GM12878 (cell line): ENCODE results near the gene CSNK1G2. TPM values are rescaled to one million over a fixed set of nuclear protein-coding genes. Genes with fewer than 3 reads are reported as not detected.

ENCODE experiments used
- ATAC-seq: fragments of 200-7000 bp; cut with Tn5 transposase; 3 replicates; pipeline ENCODE4 v1.9.1; 2020; ENCODE audit warnings: mild to moderate bottlenecking, moderate library complexity
- BruUV-seq: library from RNA; stranded (reverse); fragments of 400-500 nt; replicated peaks from 2 replicates; lab custom pipeline; 2021; lab: Mats Ljungman, UMichigan
- CTCF ChIA-PET: fragments of 300-600 bp; sonication (Branson Sonifier 250); formaldehyde crosslinking; extraction: SDS; loops from one replicate; lab custom pipeline; 2021; ENCODE audit warnings: inconsistent platforms; lab: Yijun Ruan, JAX
- POLR2A ChIA-PET: fragments of 350-600 bp; formaldehyde crosslinking; extraction: SDS; loops from one replicate; lab custom pipeline; 2021; ENCODE audit warnings: inconsistent platforms; lab: Charles Lee
- RAD21 ChIA-PET: fragments of 300-600 bp; sonication (Branson Sonifier 250); formaldehyde crosslinking; loops from one replicate; lab custom pipeline; 2023; ENCODE audit warnings: antibody characterized with exemption; ENCODE audit not compliant: unreplicated experiment; lab: Charles Lee
- SMC1A ChIA-PET: fragments of 300-600 bp; sonication (Branson Sonifier 250); formaldehyde crosslinking; loops from one replicate; lab custom pipeline; 2023; ENCODE audit not compliant: unreplicated experiment, uncharacterized antibody; lab: Charles Lee
- DNase-seq: peaks from one replicate; pipeline ENCODE4 v3.0.0-alpha.2; 2011; ENCODE audit warnings: low read depth, low spot score
- FAIRE-seq: peaks from 3 replicates; lab custom pipeline; 2011; peaks lifted over from hg19 to GRCh38; lab: Jason Lieb, UNC
- H2AFZ ChIP-seq: 2 replicates; pipeline ENCODE4 v1.6.0; 2011; ENCODE audit warnings: low read depth, low read length, control low read depth; ENCODE audit not compliant: control insufficient read depth
- H3K27ac ChIP-seq: 2 replicates; pipeline ENCODE4 v1.5.1; 2011; ENCODE audit warnings: control low read depth; ENCODE audit not compliant: control insufficient read depth, insufficient read depth
- H3K27me3 ChIP-seq, 2 experiments: replicated peaks in 1 of 2; 2 replicates each; pipeline versions ENCODE4 v1.6.0 to v1.6.1; 2011; ENCODE audit warnings: low read length in 1 of 2; ENCODE audit not compliant: control insufficient read depth in 2 of 2, insufficient read depth in 2 of 2
- H3K36me3 ChIP-seq, 2 experiments: 2 replicates each; pipeline ENCODE4 v1.5.1; 2011; ENCODE audit warnings: low read length in 1 of 2; ENCODE audit not compliant: control insufficient read depth in 2 of 2, insufficient read depth in 2 of 2
- H3K4me1 ChIP-seq: 2 replicates; pipeline ENCODE4 v1.6.1; 2011; ENCODE audit warnings: mild to moderate bottlenecking, low read length, moderate library complexity, mixed read lengths; ENCODE audit not compliant: control insufficient read depth, insufficient read depth
- H3K4me2 ChIP-seq: 2 replicates; pipeline ENCODE4 v1.6.0; 2011; ENCODE audit warnings: control low read depth; ENCODE audit not compliant: control insufficient read depth, insufficient read depth
- H3K4me3 ChIP-seq: fragments of 200-600 bp; sonication (generic); 2 replicates; pipeline ENCODE4 v1.5.1; 2016
- H3K79me2 ChIP-seq: 2 replicates; pipeline ENCODE4 v1.6.0; 2011; ENCODE audit warnings: low read length; ENCODE audit not compliant: control insufficient read depth, insufficient read depth
- H3K9ac ChIP-seq: 2 replicates; pipeline ENCODE4 v1.8.0; 2011; ENCODE audit warnings: low read length, control low read depth, mixed read lengths; ENCODE audit not compliant: control insufficient read depth, insufficient read depth
- H3K9me3 ChIP-seq: replicated peaks from 3 replicates; pipeline ENCODE4 v1.5.1; 2011; ENCODE audit warnings: mild to moderate bottlenecking, low read length; ENCODE audit not compliant: control insufficient read depth, insufficient read depth
- H4K20me1 ChIP-seq: 2 replicates; pipeline ENCODE4 v1.6.0; 2011; ENCODE audit not compliant: control insufficient read depth, insufficient read depth
- EP300 ChIP-seq, 2 experiments: fragments of 150-350 bp in 1 of 2; IDR thresholded peaks; 2 replicates each; pipeline ENCODE4 v1.6.1; 2011 to 2012; ENCODE audit warnings: low read depth in 2 of 2, low read length in 2 of 2, borderline replicate concordance in 1 of 2, improper control_type of control experiment in 1 of 2, inconsistent platforms in 1 of 2; ENCODE audit not compliant: control insufficient read depth in 1 of 2
- EZH2 ChIP-seq: IDR thresholded peaks from 2 replicates; pipeline ENCODE4 v1.6.1; 2012; ENCODE audit warnings: low read depth, mild to moderate bottlenecking, control low read depth, inconsistent platforms, low read length, borderline replicate concordance; ENCODE audit not compliant: control insufficient read depth
- FOXK2 ChIP-seq: fragments of 450-650 bp; IDR thresholded peaks from 2 replicates; pipeline ENCODE4 v1.6.1; 2017; ENCODE audit warnings: mild to moderate bottlenecking, moderate library complexity
- IRF4 ChIP-seq: IDR thresholded peaks from 2 replicates; pipeline ENCODE4 v1.6.1; 2011; ENCODE audit warnings: low read depth, low read length
- MTA3 ChIP-seq: IDR thresholded peaks from 2 replicates; pipeline ENCODE4 v1.6.1; 2012; ENCODE audit warnings: low read length, inconsistent platforms, borderline replicate concordance
- MYC ChIP-seq: IDR thresholded peaks from 2 replicates; pipeline ENCODE4 v1.6.1; 2011; ENCODE audit warnings: mild to moderate bottlenecking, low read length, moderate library complexity, inconsistent platforms; ENCODE audit not compliant: insufficient read depth, insufficient replicate concordance, insufficient read length, severe bottlenecking
- NR2C2 ChIP-seq: IDR thresholded peaks from 2 replicates; pipeline ENCODE4 v1.6.1; 2011; ENCODE audit warnings: borderline replicate concordance, low read depth; ENCODE audit not compliant: control insufficient read depth, insufficient read length
- POLR2A ChIP-seq: IDR thresholded peaks from 2 replicates; pipeline ENCODE4 v1.6.1; 2011; ENCODE audit warnings: low read depth, mild to moderate bottlenecking, low read length
- RAD51 ChIP-seq: fragments of 450-650 bp; IDR thresholded peaks from 2 replicates; pipeline ENCODE4 v1.6.1; 2016; ENCODE audit warnings: moderate library complexity, mild to moderate bottlenecking, inconsistent platforms
- RCOR1 ChIP-seq: conservative IDR thresholded peaks from 2 replicates; pipeline ENCODE4 v1.6.1; 2012; ENCODE audit warnings: low read depth, low read length, improper control_type of control experiment
- RFX5 ChIP-seq: IDR thresholded peaks from 2 replicates; pipeline ENCODE4 v1.6.1; 2011; ENCODE audit warnings: low read depth, low read length, improper control_type of control experiment
- SRF ChIP-seq, 2 experiments: IDR thresholded peaks; 2 replicates each; pipeline ENCODE4 v1.6.1; 2011; ENCODE audit warnings: low read depth in 2 of 2, low read length in 2 of 2, mild to moderate bottlenecking in 1 of 2, moderate library complexity in 1 of 2
- SUPT20H ChIP-seq: IDR thresholded peaks from 2 replicates; pipeline ENCODE4 v1.6.1; 2011; ENCODE audit warnings: low read depth, mild to moderate bottlenecking, low read length, moderate library complexity, borderline replicate concordance; ENCODE audit not compliant: control insufficient read depth
- WRNIP1 ChIP-seq: IDR thresholded peaks from 2 replicates; pipeline ENCODE4 v1.6.1; 2011; ENCODE audit warnings: low read depth, low read length, improper control_type of control experiment, borderline replicate concordance
- ZBED1 ChIP-seq: IDR thresholded peaks from 2 replicates; pipeline ENCODE4 v1.6.1; 2016; ENCODE audit warnings: borderline replicate concordance
- ZNF592 ChIP-seq: fragments of 450-650 bp; IDR thresholded peaks from 2 replicates; pipeline ENCODE4 v1.6.1; 2017; ENCODE audit warnings: mild to moderate bottlenecking, moderate library complexity
- ZNF622 ChIP-seq: fragments of 450-650 bp; IDR thresholded peaks from 2 replicates; pipeline ENCODE4 v1.6.1; 2017; ENCODE audit warnings: mild to moderate bottlenecking, inconsistent platforms
- WGBS: methylation state at CpG from one replicate; pipeline ENCODE4 v1.1.6; 2016; ENCODE audit warnings: low lambda C conversion rate; ENCODE audit not compliant: insufficient replicate concordance, insufficient coverage; ENCODE audit errors: missing lambda C conversion rate; 5-methylcytosine and 5-hydroxymethylcytosine counted together
- in situ Hi-C: fragments of 300-500 bp; cut with MboI; formaldehyde crosslinking; loops from 9 replicates; pipeline ENCODE4 v1.14.3; 2018; ENCODE audit warnings: mixed read lengths
- intact Hi-C: fragments of 100-400 bp; cut with micrococcal nuclease; formaldehyde crosslinking; loops from one replicate; pipeline ENCODE4 v1.14.2; 2022; ENCODE audit not compliant: unreplicated experiment
- polyA plus RNA-seq, 11 experiments: library from polyadenylated mRNA; depleted of rRNA in 4 of 11; unstranded in 6 of 11; stranded (reverse) in 5 of 11; fragments of >200 nt; fragmentation: Nextera tagmentation in 4 of 11; fragmentation: Illumina TruSeq in 1 of 11; extraction: Ambion mirVana in 4 of 11; extraction: Trizol in 1 of 11; gene quantifications; 1 replicate in 1 of 11; 2 replicates in 10 of 11; pipeline versions ENCODE4 v1.2.1 to v1.2.3, GENCODE V29; 2011 to 2016; ENCODE audit warnings: inconsistent platforms in 2 of 11, missing spikeins in 2 of 11, low read depth in 1 of 11
- total RNA-seq, 4 experiments: library from RNA; depleted of rRNA in 3 of 4; stranded (reverse); fragments of >200 nt in 3 of 4; fragmentation: Illumina TruSeq in 1 of 4; extraction: Trizol in 1 of 4; gene quantifications; 2 replicates each; pipeline versions ENCODE4 v1.2.1 to v1.2.3, GENCODE V29; 2013 to 2021
- TF ChIP-seq, protein P1 (sequence below): fragments of 450-650 bp; formaldehyde crosslinking; IDR thresholded peaks from 2 replicates; pipeline ENCODE4 v1.4.0; 2020; ENCODE audit warnings: mild to moderate bottlenecking, moderate library complexity

CSNK1G2 gene
- total and polyA plus RNA-seq, 10 of the 15 experiments (the other 5 are each of a cell fraction or from before 2014, with no cell fraction given), result 0.64 to 109 (median 25.0) TPM

- 70% methylated on average over 8 of the region's 8 CpGs for WGBS
- H3K9me3 ChIP-seq, result peaks cover 3% of the 10 kb centered on the region; the same call in 1 of the 3 replicates
- RAD21 ChIA-PET, result interaction anchor here (0.6 kb wide), 2 partner anchors 63 to 1144 kb away, joined by 3 to 4 read pairs; no protein-coding TSS in a partner anchor
- no peak for ATAC-seq
- BruUV-seq, result no TSS peak
- in situ Hi-C loops, result no loop called here
- H2AFZ ChIP-seq, result no peak overlapping the region
- no peaks in the 10 kb centered on the region for H4K20me1 ChIP-seq
- H3K36me3 ChIP-seq, result no peaks in the 10 kb centered on the region
- CTCF ChIA-PET, result interaction anchor here (0.5 to 1.7 kb wide), 3 partner anchors 10 to 35 kb away, joined by 3 to 9 read pairs (median 5); no protein-coding TSS in a partner anchor
- no peak overlapping the region for H3K4me3 ChIP-seq
- SMC1A ChIA-PET, result interaction anchor here (0.6 kb wide), 1 partner anchor 84 kb away, joined by 3 read pairs; no protein-coding TSS in a partner anchor
- no peak overlapping the region for H3K9ac ChIP-seq
- H3K79me2 ChIP-seq, result no peaks in the 10 kb centered on the region
- FAIRE-seq, result no peak
- H3K27ac ChIP-seq, result no peak overlapping the region
- DNase-seq, result no peak
- H3K4me2 ChIP-seq, result no peak overlapping the region
- intact Hi-C loops, result no loop called here
- no peaks in the 10 kb centered on the region for H3K27me3 ChIP-seq
- POLR2A ChIA-PET, result interaction anchor here (0.6 to 1.5 kb wide), 5 partner anchors 10 to 131 kb away, joined by 3 to 5 read pairs (median 3); no protein-coding TSS in a partner anchor
- peaks cover 8% of the 10 kb centered on the region for H3K4me1 ChIP-seq
- no peak for TF ChIP-seq IRF4
- TF ChIP-seq RAD51, result no peak
- TF ChIP-seq ZNF622, result no peak
- TF ChIP-seq EP300 (IDR thresholded peaks at IDR 0.05; ENCODE audit: borderline replicate concordance in 1 of 2, control insufficient read depth in 1 of 2, low read depth in 2 of 2, low read length in 2 of 2), result no peak
- TF ChIP-seq RFX5, result no peak
- TF ChIP-seq, protein P1, sequence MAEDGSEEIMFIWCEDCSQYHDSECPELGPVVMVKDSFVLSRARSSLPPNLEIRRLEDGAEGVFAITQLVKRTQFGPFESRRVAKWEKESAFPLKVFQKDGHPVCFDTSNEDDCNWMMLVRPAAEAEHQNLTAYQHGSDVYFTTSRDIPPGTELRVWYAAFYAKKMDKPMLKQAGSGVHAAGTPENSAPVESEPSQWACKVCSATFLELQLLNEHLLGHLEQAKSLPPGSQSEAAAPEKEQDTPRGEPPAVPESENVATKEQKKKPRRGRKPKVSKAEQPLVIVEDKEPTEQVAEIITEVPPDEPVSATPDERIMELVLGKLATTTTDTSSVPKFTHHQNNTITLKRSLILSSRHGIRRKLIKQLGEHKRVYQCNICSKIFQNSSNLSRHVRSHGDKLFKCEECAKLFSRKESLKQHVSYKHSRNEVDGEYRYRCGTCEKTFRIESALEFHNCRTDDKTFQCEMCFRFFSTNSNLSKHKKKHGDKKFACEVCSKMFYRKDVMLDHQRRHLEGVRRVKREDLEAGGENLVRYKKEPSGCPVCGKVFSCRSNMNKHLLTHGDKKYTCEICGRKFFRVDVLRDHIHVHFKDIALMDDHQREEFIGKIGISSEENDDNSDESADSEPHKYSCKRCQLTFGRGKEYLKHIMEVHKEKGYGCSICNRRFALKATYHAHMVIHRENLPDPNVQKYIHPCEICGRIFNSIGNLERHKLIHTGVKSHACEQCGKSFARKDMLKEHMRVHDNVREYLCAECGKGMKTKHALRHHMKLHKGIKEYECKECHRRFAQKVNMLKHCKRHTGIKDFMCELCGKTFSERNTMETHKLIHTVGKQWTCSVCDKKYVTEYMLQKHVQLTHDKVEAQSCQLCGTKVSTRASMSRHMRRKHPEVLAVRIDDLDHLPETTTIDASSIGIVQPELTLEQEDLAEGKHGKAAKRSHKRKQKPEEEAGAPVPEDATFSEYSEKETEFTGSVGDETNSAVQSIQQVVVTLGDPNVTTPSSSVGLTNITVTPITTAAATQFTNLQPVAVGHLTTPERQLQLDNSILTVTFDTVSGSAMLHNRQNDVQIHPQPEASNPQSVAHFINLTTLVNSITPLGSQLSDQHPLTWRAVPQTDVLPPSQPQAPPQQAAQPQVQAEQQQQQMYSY, result no peak
- no peak for TF ChIP-seq SRF (IDR thresholded peaks at IDR 0.05; ENCODE audit: low read depth in 2 of 2, low read length in 2 of 2)
- TF ChIP-seq ZNF592, result no peak
- no peak for TF ChIP-seq MTA3
- no peak for TF ChIP-seq SUPT20H
- TF ChIP-seq FOXK2, result no peak
- TF ChIP-seq RCOR1, result no peak
- TF ChIP-seq NR2C2, result no peak
- TF ChIP-seq WRNIP1, result no peak
- TF ChIP-seq POLR2A, result no peak
- TF ChIP-seq EZH2, result no peak
- TF ChIP-seq ZBED1, result no peak
- no peak for TF ChIP-seq MYC
Measured at GRCh38 chr19:1932395-1932794, 8.6 kb upstream of the CSNK1G2 start.
